Activated naive CD4-positive, alpha-beta T cell treated with anti-CD3 and anti-CD28 coated beads, Interleukin-2, amount 50 U/mL, for 72 hours (primary cell): ENCODE measurements around the gene PRSS27. TPM values are rescaled to one million over a fixed set of nuclear protein-coding genes. Genes with fewer than 3 reads are reported as not detected.

Experiments
- ATAC-seq, 2 donors: fragments of 150-1000 bp; cut with Tn5 transposase; 2 replicates each; pipeline ENCODE4 v1.10.0; 2021; ENCODE audit warnings: mild to moderate bottlenecking in 2 of 2, moderate library complexity in 2 of 2
- DNase-seq, 2 donors: peaks; one replicate each; pipeline ENCODE4 v3.0.0; 2021 to 2022; ENCODE audit warnings: low spot score in 2 of 2
- H3K27ac Mint-ChIP-seq, 2 donors: one replicate each; pipeline ENCODE4 v1.8.0; 2022; ENCODE audit warnings: mild to moderate bottlenecking in 2 of 2, mixed read lengths in 2 of 2
- H3K36me3 Mint-ChIP-seq, 2 donors: one replicate each; pipeline ENCODE4 v1.8.0; 2022; ENCODE audit warnings: mixed read lengths in 2 of 2
- H3K9me3 Mint-ChIP-seq, 2 donors: one replicate each; pipeline ENCODE4 v1.8.0; 2022; ENCODE audit warnings: mixed read lengths in 2 of 2
- total RNA-seq, 2 donors: library from RNA; stranded (reverse); gene quantifications; one replicate each; pipeline ENCODE4 v1.2.3, GENCODE V29; 2022

PRSS27 gene
- total RNA-seq, 2 donors from 2014 or later = 1.3 to 3.2 TPM

DNA sequence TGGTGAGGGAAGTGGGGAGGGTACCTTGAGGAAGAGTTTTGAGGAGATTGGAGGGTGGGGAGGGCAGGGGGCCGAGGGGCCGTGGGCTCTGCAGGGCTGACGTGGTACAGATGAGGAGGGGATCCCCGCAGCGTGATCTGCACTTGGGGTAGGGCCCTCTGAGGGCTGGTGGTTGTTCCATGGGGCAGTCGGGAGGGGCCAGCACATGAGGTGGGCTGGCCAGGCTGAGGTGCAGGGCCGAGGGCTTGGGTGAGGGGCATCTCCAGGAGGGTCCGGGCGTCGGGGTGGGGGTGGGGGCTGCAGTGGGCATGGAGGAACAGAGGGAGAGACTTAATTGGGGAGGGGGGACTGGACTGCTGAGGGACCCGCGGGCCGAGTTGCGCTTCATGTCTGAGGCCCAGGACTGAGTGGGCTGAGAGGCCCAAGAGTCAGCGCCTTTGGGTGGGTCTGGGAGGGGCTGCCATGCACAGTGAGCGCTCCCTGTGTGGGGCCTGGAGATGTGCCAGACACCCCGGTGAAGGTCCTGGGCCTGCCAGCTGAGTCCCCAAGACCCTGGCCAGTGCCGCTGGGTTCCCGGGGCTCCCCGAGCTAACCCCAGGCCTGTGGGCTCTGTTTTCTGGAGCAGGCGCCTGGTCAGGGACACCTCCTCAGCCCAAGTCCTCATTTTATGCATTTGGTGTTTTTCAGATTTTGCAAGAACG lies 13.3 kb downstream of the PRSS27 start:
- Mint-ChIP-seq H3K27ac (no peak overlapping the region), H3K9me3 (no peaks in the 10 kb centered on the region), H3K36me3 (no peaks in the 10 kb centered on the region)
- DNase-seq (no peak), ATAC-seq (no peak)

DNA sequence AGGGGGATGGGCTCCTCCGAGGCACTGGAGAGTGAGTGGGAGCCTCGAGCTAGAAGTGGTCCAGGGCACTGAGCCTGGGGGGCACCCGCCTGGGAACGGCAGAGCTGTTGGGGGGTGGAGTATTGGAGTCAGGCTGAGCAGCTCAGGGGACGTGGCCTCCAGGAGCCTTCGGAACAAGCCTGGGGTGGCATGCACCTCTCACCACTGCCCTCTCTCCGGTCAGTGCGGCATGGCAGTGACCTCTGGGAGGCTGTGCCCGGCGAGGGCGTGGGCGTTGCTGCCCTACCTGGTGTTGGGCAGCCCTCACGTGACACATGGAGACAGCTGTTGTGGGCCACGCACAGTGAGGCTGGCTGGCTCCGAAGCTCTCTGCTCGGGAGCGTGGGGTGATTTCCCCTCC lies 13.9 kb downstream of the PRSS27 start:
- no peaks in the 10 kb centered on the region for H3K36me3 Mint-ChIP-seq
- DNase-seq (no peak), ATAC-seq (no peak)
- H3K9me3 Mint-ChIP-seq = no peaks in the 10 kb centered on the region
- H3K27ac Mint-ChIP-seq = no peak overlapping the region

DNA sequence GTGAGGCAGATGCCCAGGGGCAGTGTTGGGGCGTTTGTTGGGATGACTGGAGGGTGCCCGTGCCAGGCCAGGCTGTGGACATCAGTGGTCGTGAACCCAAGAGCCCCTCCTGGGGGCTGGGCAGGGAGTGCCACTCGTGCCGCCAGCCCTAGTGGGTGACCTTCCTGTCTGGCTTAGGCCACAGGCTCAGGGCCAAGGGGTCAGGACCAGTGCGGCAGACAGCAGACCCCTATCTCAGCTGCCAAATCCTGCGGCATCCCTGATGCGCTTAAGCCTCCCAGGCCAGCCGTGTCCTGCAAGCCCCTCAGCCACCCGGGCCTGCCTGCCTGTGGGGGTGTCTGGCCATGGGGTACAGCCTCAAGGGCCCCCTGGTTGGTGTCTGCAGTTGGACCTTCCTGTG lies 14.7 kb downstream of the PRSS27 start:
- Mint-ChIP-seq H3K9me3 (no peaks in the 10 kb centered on the region), H3K36me3 (no peaks in the 10 kb centered on the region)
- ATAC-seq = no peak

DNA sequence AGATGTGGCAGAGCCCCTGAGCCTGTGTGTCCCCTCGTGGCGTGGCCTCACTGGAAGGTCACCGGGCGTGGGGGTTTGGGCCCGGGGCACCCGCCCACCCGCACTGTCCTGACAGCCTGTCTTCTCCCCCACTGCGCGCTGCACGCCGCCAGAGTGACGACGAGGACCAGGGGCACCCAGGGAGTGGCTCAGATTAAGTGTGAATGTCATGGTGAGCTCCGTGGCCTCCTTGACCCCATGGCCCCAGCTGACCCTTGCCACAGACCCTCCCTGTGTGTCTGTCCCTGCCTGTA lies 15.1 kb downstream of the PRSS27 start:
- no peaks in the 10 kb centered on the region for H3K9me3 Mint-ChIP-seq
- DNase-seq (no peak), ATAC-seq (no peak)
- H3K36me3 Mint-ChIP-seq = no peaks in the 10 kb centered on the region
- H3K27ac Mint-ChIP-seq = no peak overlapping the region

More for the DNA sequence above, 14.7 kb downstream of the PRSS27 start:
- no peak for DNase-seq
- H3K27ac Mint-ChIP-seq = no peak overlapping the region

DNA sequence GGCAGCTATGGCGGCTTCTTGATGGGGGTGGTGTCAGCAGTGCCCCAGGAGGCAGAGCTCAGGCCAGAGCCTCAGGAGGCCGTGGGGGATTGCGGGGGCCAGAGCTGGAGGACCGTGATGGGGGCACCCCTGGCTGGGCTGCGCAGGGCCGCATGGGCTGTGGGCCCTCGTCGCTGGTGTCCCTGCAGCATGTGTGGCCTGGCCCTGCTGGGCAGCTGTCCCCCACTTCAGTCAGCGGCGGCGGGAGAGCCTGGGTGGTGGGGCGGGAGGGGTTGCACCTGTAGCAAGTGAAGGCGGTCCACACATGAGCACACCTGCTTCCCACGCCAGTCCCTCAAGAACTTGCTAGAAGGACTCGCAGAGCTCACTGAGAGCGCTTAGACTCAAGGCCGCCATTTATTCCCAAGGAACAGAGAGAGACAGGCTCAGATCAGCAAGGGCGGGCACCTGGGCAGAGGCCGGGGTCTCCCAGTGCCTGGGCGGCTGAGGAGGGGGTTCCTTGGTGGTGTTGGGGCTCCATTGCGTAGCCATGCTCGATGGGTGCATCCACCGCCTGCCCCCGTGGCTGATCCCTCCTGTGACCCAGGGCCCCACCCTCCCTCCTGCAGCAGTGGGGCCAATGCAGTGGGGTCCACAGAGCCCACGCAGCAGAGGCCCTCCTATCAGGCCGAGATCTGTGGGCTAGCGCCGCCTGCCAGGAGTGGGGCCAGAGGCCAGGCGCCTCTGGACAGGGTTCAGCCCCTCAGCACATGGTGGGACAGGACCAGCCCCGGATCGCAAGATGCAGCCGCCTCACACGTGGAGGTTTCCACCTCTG lies 15.7 kb downstream of the PRSS27 start:
- no peaks in the 10 kb centered on the region for H3K9me3 Mint-ChIP-seq
- H3K27ac Mint-ChIP-seq = no peak overlapping the region
- peaks cover 0 to 2% of the 10 kb centered on the region in 2 donors for H3K36me3 Mint-ChIP-seq
- DNase-seq (no peak), ATAC-seq (no peak)

DNA sequence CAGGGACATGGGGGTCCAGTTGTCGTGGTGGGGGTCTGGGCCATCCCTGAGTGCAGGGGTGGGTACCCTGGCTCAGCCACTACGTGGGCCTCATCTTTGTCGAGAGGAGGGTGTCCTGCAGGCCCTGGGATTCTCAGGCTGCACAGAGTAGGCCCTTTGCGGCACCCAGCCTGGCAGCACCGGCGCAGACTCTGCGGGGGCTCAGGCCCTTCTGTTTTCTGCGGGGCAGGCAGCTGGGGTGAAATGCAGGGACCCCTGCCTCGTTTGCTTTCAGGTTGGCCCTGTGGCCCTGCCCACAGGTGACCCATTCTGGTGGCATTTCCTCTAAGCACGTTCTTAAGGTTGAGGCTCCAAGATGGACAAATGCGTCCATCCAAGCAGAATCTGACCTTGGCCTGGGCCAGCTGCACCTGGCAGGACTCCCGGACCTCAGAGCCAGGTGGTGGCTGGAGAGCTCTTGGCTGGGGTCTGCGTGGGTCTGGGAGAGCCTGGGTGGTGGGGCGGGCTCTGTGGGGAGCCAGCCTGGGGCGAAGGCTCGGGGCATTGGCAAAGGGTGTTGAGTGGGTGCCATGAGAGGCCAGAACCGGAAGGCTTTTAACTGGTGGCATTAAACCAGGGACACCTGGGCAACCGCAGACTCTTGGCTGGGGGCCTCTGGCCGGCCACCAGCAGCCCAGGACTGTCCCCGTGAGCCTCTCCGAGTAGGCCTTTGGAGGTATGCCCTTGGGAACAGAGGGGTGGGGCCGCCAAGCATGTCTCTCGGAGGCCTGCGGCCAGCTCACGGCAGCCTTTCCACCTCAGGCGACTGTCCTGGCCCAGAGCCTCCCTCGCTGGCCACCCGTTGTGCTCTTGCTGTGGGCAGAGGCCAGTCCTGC lies 16.9 kb downstream of the PRSS27 start:
- Mint-ChIP-seq H3K36me3 (peaks cover 0 to 5% of the 10 kb centered on the region in 2 donors), H3K27ac (no peak overlapping the region), H3K9me3 (no peaks in the 10 kb centered on the region)
- ATAC-seq (no peak), DNase-seq (no peak)

DNA sequence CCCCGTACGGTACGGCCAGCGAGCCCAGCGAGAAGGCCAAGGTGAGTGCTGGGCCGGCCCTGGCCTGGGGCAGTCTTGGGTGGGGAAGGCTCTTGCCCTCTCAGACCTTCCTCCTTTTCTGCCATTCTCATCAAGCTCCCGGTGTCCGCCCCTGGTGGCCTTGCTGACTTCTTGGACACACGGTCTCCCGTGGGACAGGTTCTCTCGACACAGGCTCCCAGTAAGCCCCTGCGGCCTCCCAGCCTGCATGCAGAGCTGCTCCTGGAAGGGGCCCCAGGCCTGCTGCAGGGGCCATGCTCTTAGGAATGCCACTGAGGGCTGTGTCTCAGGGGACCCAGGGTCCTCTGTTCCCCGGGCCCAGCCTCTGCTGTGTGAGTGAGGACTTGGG lies 17.6 kb downstream of the PRSS27 start:
- ATAC-seq = no peak
- Mint-ChIP-seq H3K9me3 (no peaks in the 10 kb centered on the region), H3K27ac (no peak overlapping the region), H3K36me3 (peaks cover 0 to 5% of the 10 kb centered on the region in 2 donors)
- DNase-seq = no peak

DNA sequence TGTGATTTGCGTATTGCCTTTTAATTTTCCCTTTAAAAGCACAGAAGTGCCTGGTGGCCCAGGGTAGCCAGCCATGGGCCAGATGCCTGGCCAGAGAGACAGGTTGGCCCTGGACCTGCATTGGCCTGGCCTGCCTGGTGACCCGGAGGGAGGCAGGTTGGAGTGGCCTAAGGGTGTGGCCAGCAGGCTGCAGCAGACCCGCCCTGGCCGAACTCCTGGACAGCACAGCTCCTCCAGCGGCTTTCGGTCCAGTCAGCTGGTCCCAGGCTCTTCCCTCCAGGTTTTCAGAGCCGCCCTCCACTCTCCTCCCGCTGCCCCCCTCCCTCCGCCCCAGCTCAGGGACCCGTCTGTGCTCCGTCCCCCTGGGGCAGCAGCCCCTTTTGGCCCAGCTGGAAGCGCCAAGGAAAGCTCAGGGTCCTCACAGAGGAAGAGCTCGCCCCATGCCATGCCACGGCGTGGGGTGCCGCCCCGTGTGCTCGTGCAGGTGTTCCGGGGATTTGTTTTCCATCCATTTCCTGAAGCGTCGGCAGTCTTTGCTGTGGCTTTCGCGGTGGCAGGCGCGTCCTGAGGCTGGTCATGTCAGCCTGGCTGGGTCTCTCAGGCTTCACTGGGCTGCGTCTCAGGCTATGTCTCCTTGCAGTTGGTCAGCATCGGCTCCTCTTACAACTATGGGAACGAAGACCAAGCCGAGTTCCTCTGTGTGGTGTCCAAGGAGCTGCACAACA lies 18.1 kb downstream of the PRSS27 start:
- Mint-ChIP-seq H3K36me3 (peaks cover 0 to 5% of the 10 kb centered on the region in 2 donors), H3K9me3 (no peaks in the 10 kb centered on the region), H3K27ac (no peak overlapping the region)
- DNase-seq = no peak
- ATAC-seq = no peak

DNA sequence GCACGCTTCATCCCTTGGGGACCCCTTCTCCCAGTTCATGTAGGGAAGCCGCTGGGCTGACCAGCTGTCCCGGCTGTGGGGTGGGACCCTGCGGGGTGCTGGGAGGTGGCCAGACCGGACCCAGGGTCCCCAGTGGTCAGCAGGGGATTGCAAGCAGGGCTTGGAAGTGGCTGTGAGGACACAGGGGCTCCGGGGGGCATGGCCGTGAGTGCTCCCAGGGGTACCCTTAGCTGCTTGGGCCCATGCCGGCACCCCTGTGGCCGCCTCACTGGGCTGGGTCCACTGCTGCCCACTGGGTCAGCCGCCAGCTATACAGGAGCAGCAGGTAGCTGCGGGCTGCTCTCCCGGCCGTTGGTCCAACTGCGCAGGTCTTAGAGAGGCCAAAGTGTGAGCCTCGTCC lies 18.8 kb downstream of the PRSS27 start:
- Mint-ChIP-seq H3K36me3 (peaks cover 0 to 5% of the 10 kb centered on the region in 2 donors), H3K9me3 (no peaks in the 10 kb centered on the region), H3K27ac (no peak overlapping the region)
- no peak for ATAC-seq
- DNase-seq = no peak

DNA sequence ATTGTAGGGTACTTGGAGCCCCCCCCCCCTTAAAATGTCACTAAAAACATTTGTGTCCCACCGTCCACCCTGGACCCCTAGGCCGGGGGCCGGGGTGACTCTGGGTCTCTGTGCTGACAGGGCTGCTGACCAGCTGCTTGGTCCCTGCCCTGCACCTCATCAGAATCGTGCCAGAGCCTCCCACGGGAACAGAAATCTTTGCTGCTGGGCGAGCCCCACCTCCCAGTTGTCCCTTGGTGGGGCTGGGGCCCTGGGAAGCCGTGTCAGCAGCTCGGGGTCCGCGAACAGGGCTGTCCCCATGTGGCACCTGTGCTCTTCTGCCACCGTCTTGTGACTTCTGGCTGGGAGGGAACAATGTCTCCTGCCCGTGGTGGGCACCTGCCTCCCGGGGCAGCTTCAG lies 19.2 kb downstream of the PRSS27 start:
- Mint-ChIP-seq H3K9me3 (no peaks in the 10 kb centered on the region), H3K27ac (no peak overlapping the region), H3K36me3 (peaks cover 0 to 5% of the 10 kb centered on the region in 2 donors)
- DNase-seq (no peak), ATAC-seq (no peak)

DNA sequence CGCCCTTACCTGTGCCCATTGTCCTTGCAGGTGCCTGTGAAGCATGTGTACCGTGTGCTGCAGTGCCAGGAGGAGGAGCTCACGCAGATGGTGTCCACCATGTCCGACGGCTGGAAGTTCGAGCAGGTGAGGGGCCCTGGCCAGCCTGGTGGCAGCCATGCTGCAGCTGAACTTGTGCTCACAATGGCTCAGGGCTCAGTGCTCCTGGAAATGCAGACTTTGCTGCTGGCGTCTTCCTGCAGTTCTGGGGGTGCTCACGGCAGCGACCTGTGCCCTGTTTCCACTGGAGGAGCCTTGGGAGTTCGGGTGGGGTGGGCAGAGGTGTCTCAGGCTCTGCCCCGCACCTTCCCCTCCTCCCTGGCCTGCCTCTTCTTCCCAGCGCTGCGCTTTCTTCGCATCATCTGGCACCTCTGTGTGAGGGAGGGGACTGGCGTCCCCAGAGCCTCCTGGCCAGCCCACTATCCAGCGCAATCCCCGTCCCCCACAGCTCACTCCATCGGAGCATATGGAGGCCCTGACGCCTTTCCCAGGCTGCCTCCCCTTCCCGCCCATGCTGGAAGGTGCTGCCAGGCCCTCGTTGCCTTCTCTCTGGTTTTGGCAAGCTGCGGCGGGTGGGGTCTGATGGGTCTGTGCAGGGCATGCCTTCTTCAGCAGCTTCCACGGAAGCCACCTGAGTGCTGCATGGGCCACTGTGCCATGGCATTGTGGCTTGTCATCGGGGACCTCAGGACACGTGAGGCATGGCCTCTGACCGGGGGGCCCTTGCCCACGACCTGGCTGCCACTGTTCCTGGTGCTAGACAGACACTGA lies 20.0 kb downstream of the PRSS27 start:
- H3K36me3 Mint-ChIP-seq = peaks cover 0 to 5% of the 10 kb centered on the region in 2 donors
- no peak for DNase-seq

DNA sequence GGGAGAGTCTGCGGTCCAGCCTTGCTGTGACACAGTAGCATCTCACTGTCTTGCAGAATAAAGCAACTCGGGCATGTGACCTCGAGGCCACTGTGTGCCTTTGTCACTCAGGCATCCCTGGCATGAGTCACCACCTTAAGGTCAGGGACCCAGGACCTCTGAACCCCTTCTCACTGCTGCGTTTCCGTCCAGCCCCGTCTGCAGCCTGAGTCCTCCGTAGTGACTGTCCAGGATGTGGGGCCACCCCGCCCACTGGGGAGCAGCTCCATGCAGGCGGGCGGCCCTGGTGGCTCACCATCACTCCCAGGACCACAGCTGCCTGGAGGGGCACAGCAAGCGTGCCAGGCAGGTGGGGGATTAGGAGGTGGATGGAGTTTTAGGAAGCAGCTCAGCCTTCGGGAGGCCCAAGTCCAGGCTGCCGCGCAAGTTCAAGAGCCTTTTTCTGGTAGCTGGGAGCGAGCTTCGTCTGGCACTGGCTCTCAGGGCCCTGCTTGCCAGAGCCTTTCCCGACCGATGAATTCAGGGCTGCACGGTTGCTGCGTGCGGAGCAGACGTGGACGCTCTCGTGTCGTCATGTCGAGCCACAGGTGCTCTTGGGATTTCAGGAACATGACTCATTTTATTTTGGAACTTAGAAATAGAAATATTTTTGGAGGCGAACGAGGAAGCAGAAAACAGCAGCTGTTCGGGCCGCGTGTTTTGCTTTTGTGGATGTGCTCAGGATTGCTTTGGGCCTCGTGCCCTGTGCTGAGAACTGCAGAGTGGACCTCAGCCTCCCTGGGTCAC lies 20.9 kb downstream of the PRSS27 start:
- Mint-ChIP-seq H3K36me3 (peaks cover 0 to 5% of the 10 kb centered on the region in 2 donors), H3K27ac (peak overlapping the region in 1 of 2 donors; percentile 55), H3K9me3 (no peaks in the 10 kb centered on the region)
- peak in 1 of 2 donors; percentile 49 for ATAC-seq
- DNase-seq = no peak

More for the DNA sequence above, 20.0 kb downstream of the PRSS27 start:
- ATAC-seq = no peak
- Mint-ChIP-seq H3K9me3 (no peaks in the 10 kb centered on the region), H3K27ac (no peak overlapping the region)

DNA sequence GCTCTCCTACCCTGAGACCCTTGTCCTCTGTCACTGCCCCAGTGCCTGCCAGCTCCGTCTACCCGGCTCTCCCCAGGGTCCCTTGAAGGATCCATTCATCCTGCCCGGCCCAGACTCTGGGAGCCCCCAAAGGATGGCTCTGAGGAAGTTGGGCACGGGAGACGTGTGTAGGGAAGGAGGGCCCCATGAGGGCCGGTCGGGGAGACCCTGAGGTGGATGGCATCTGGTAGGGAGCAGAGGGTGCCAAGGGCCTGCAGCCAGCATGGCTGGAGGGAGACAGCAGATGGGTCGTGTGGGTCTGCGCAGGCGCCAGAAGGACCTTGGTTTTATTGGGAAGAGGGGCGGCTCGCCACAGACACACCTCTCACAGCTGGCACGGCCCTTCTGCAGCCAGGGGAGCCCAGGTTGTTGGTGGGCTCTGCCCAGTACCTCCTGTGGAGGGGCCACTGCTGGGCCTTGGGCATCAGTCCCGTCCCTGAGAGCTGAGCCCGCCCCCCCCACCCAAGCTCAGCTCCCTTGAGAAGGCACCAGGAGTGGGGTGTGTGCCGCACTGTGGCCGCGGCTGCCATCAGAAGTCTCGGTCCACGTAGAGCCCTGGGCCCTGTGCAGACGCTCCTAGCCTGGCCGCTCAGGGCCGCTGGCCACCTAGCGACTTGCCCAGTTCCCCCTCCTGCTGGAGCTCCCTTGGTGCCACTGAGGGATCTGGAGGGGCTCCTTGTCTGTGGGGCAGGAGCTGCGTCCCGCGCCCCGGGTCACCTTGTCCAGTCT lies 21.7 kb downstream of the PRSS27 start:
- Mint-ChIP-seq H3K9me3 (no peaks in the 10 kb centered on the region), H3K27ac (no peak overlapping the region), H3K36me3 (peaks cover 0 to 5% of the 10 kb centered on the region in 2 donors)
- no peak for DNase-seq
- ATAC-seq = no peak

DNA sequence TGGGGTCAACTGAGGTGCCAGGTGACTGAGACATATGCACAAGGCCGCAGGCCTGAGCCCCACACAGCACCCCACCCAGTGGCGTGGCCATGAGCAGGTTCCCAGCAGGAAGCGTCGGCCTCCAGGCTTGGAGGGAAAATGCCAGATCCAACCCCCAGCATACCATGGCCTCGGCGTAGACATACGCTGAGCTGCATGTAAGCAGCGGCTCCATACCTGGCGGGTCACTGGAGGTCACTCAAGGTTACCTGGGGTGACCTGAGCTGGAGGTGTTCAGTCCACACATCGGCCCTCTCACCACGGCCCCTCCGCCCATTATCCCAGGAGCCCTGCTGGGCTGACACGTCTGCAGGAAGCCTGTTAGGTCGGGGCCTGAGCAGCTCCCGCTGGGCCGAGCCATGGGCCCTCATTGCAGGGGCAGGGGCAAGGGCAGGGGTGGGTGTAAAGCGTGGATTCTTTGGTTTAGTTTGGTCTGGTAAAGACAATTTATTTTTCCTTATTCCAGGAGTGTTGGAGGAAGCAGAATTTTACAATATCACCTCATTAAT lies 22.5 kb downstream of the PRSS27 start:
- ATAC-seq (no peak), DNase-seq (no peak)
- H3K27ac Mint-ChIP-seq = no peak overlapping the region
- H3K9me3 Mint-ChIP-seq = no peaks in the 10 kb centered on the region
- peaks cover 0 to 5% of the 10 kb centered on the region in 2 donors for H3K36me3 Mint-ChIP-seq
